IMR-90 (cell line): ENCODE data around the gene ALS2CL. TPM values are rescaled to one million over a fixed set of nuclear protein-coding genes. Genes with fewer than 3 reads are reported as not detected.

ENCODE experiments used
- ATAC-seq: fragments of 200-7000 bp; cut with Tn5 transposase; 2 replicates; pipeline ENCODE4 v1.9.1; 2020; ENCODE audit warnings: low read depth, mild to moderate bottlenecking, moderate library complexity
- BruUV-seq: library from RNA; stranded (reverse); fragments of 400-500 nt; replicated peaks from 2 replicates; lab custom pipeline; 2021; lab: Mats Ljungman, UMichigan
- CTCF ChIA-PET: fragments of 300-600 bp; formaldehyde crosslinking; extraction: SDS; loops from one replicate; lab custom pipeline; 2021; ENCODE audit warnings: antibody characterized with exemption; lab: Yijun Ruan, JAX
- POLR2A ChIA-PET: fragments of 300-600 bp; sonication (Branson Sonifier 250); formaldehyde crosslinking; loops from one replicate; lab custom pipeline; 2022; ENCODE audit warnings: antibody characterized with exemption; ENCODE audit not compliant: unreplicated experiment; lab: Charles Lee
- DNase-seq: peaks from one replicate; pipeline ENCODE4 v3.0.0; 2013
- H2AFZ ChIP-seq: replicated peaks from 2 replicates; pipeline ENCODE3; 2013; ENCODE audit warnings: low read length, mild to moderate bottlenecking; ENCODE audit not compliant: poor library complexity
- H2AK5ac ChIP-seq: 2 replicates; pipeline ENCODE4 v1.6.1; 2013; ENCODE audit warnings: low read depth, low read length, inconsistent platforms
- H2AK9ac ChIP-seq: replicated peaks from 2 replicates; pipeline ENCODE3; 2013; ENCODE audit warnings: mild to moderate bottlenecking, low read depth, low read length, moderate library complexity; ENCODE audit not compliant: poor library complexity
- H2BK120ac ChIP-seq: 2 replicates; pipeline ENCODE4 v1.6.1; 2013; ENCODE audit warnings: low read depth, low read length, inconsistent platforms
- H2BK15ac ChIP-seq: 3 replicates; pipeline ENCODE4 v1.6.1; 2013; ENCODE audit warnings: low read depth, low read length, inconsistent platforms
- H2BK20ac ChIP-seq: 2 replicates; pipeline ENCODE4 v1.6.1; 2013; ENCODE audit warnings: low read depth, mild to moderate bottlenecking, inconsistent platforms, low read length, moderate library complexity
- H2BK5ac ChIP-seq: 2 replicates; pipeline ENCODE4 v1.6.1; 2013; ENCODE audit warnings: mild to moderate bottlenecking, low read depth, low read length, inconsistent platforms; ENCODE audit not compliant: poor library complexity, severe bottlenecking
- H3K14ac ChIP-seq: replicated peaks from 2 replicates; pipeline ENCODE4 v1.6.1; 2013; ENCODE audit warnings: low read depth, low read length, inconsistent platforms
- H3K18ac ChIP-seq: 2 replicates; pipeline ENCODE4 v1.6.1; 2013; ENCODE audit warnings: low read depth, low read length, control low read depth
- H3K23ac ChIP-seq: 2 replicates; pipeline ENCODE4 v1.6.1; 2013; ENCODE audit warnings: low read depth, low read length, inconsistent platforms
- H3K27ac ChIP-seq: 2 replicates; pipeline ENCODE4 v1.5.1; 2013; ENCODE audit warnings: mild to moderate bottlenecking, control low read depth, low read length; ENCODE audit not compliant: insufficient read depth
- H3K27me3 ChIP-seq: 2 replicates; pipeline ENCODE4 v1.6.1; 2013; ENCODE audit warnings: low read length; ENCODE audit not compliant: control insufficient read depth, insufficient read depth
- H3K36me3 ChIP-seq: 2 replicates; pipeline ENCODE4 v1.6.1; 2013; ENCODE audit warnings: low read length, mixed read lengths; ENCODE audit not compliant: control insufficient read depth, insufficient read depth
- H3K4ac ChIP-seq: 2 replicates; pipeline ENCODE4 v1.6.1; 2013; ENCODE audit warnings: low read depth, low read length, inconsistent platforms
- H3K4me1 ChIP-seq: 2 replicates; pipeline ENCODE4 v1.6.1; 2013; ENCODE audit warnings: low read length, mixed read lengths; ENCODE audit not compliant: control insufficient read depth, insufficient read depth
- H3K4me2 ChIP-seq: 2 replicates; pipeline ENCODE4 v1.6.1; 2013; ENCODE audit warnings: low read depth, mild to moderate bottlenecking, control low read depth, low read length, moderate library complexity
- H3K4me3 ChIP-seq: 2 replicates; pipeline ENCODE4 v1.5.1; 2013; ENCODE audit warnings: low read depth, mild to moderate bottlenecking, control low read depth, low read length, moderate library complexity; ENCODE audit not compliant: insufficient read depth
- H3K56ac ChIP-seq: 2 replicates; pipeline ENCODE4 v1.6.1; 2013; ENCODE audit warnings: low read length, inconsistent platforms; ENCODE audit not compliant: insufficient read depth; ENCODE audit errors: extremely low read depth
- H3K79me1 ChIP-seq, 2 experiments: 2 replicates each; pipeline ENCODE4 v1.6.1; 2013; ENCODE audit warnings: low read length in 2 of 2, inconsistent platforms in 1 of 2, low read depth in 1 of 2
- H3K9ac ChIP-seq: 2 replicates; pipeline ENCODE4 v1.6.1; 2013; ENCODE audit warnings: low read depth, low read length, control low read depth
- H3K9me1 ChIP-seq: 2 replicates; pipeline ENCODE4 v1.6.1; 2013; ENCODE audit warnings: low read length, inconsistent platforms; ENCODE audit not compliant: insufficient read depth
- H3K9me3 ChIP-seq: 2 replicates; pipeline ENCODE4 v1.6.1; 2013; ENCODE audit warnings: low read length; ENCODE audit not compliant: control insufficient read depth, insufficient read depth
- H4K20me1 ChIP-seq: 2 replicates; pipeline ENCODE4 v1.6.1; 2013; ENCODE audit warnings: low read length, inconsistent platforms; ENCODE audit not compliant: insufficient read depth
- H4K5ac ChIP-seq: 2 replicates; pipeline ENCODE4 v1.6.1; 2013; ENCODE audit warnings: mild to moderate bottlenecking, low read depth, low read length, control low read depth
- H4K8ac ChIP-seq, 2 experiments: 2 replicates each; pipeline ENCODE4 v1.6.1; 2013; ENCODE audit warnings: low read depth in 2 of 2, low read length in 2 of 2, control low read depth in 1 of 2, inconsistent platforms in 1 of 2
- H4K91ac ChIP-seq: 2 replicates; pipeline ENCODE4 v1.6.1; 2013; ENCODE audit warnings: low read depth, low read length, inconsistent platforms; ENCODE audit not compliant: insufficient read depth
- BHLHE40 ChIP-seq: fragments of 150-350 bp; IDR thresholded peaks from 2 replicates; pipeline ENCODE4 v1.6.1; 2016; ENCODE audit warnings: mild to moderate bottlenecking, low read depth, low read length
- FOS ChIP-seq: fragments of 150-350 bp; IDR thresholded peaks from 2 replicates; pipeline ENCODE4 v1.6.1; 2016; ENCODE audit warnings: low read depth, low read length
- MAFK ChIP-seq: IDR thresholded peaks from 2 replicates; pipeline ENCODE4 v1.6.1; 2012; ENCODE audit warnings: low read depth, low read length, improper control_type of control experiment
- MAZ ChIP-seq: IDR thresholded peaks from 2 replicates; pipeline ENCODE4 v1.6.1; 2012; ENCODE audit warnings: low read depth, mild to moderate bottlenecking, low read length, improper control_type of control experiment, moderate library complexity, borderline replicate concordance
- NFE2L2 ChIP-seq: fragments of 150-350 bp; IDR thresholded peaks from 2 replicates; pipeline ENCODE4 v1.6.1; 2016; ENCODE audit warnings: low read depth, mild to moderate bottlenecking, low read length
- POLR2A ChIP-seq: IDR thresholded peaks from 2 replicates; pipeline ENCODE4 v1.6.1; 2012; ENCODE audit warnings: mild to moderate bottlenecking, low read depth, low read length
- RCOR1 ChIP-seq: IDR thresholded peaks from 2 replicates; pipeline ENCODE4 v1.6.1; 2012; ENCODE audit warnings: mild to moderate bottlenecking, low read length, improper control_type of control experiment; ENCODE audit not compliant: insufficient replicate concordance
- RFX5 ChIP-seq: IDR thresholded peaks from 2 replicates; pipeline ENCODE4 v1.8.0; 2012; ENCODE audit warnings: low read depth, mild to moderate bottlenecking, low read length, moderate library complexity
- SMC3 ChIP-seq: fragments of 150-350 bp; IDR thresholded peaks from 2 replicates; pipeline ENCODE4 v1.6.1; 2016; ENCODE audit warnings: low read depth, mild to moderate bottlenecking, antibody characterized with exemption, low read length, moderate library complexity
- WGBS, 2 experiments: methylation state at CpG; one replicate each; pipeline versions ENCODE4 v1.1.5 to v1.1.7; 2013; ENCODE audit warnings: missing lambda C conversion rate in 2 of 2; ENCODE audit not compliant: insufficient read length in 1 of 2; ENCODE audit errors: extremely low coverage in 2 of 2; 5-methylcytosine and 5-hydroxymethylcytosine counted together
- dilution Hi-C: fragments of 300-500 bp; cut with HindIII; formaldehyde crosslinking; loops from one replicate; pipeline ENCODE4 v1.14.3; 2018; ENCODE audit warnings: low sequenced_read_pairs; ENCODE audit not compliant: unreplicated experiment
- in situ Hi-C: fragments of 300-500 bp; cut with MboI; formaldehyde crosslinking; loops from 3 replicates; pipeline ENCODE4 v1.14.3; 2019; ENCODE audit warnings: low sequenced_read_pairs, inconsistent platforms, mixed read lengths
- intact Hi-C: fragments of 100-400 bp; cut with micrococcal nuclease; formaldehyde crosslinking; loops from 2 replicates; pipeline ENCODE4 v1.10.0; 2022
- polyA plus RNA-seq, 3 experiments: library from polyadenylated mRNA; depleted of rRNA; stranded (reverse); fragments of >200 nt; gene quantifications; 2 replicates each; pipeline ENCODE4 v1.2.3, GENCODE V29; 2012; ENCODE audit warnings: low replicate concordance in 1 of 3
- total RNA-seq: library from RNA; depleted of rRNA; stranded (reverse); fragments of >200 nt; gene quantifications from 2 replicates; pipeline ENCODE4 v1.2.3, GENCODE V29; 2012
- TF ChIP-seq, protein P1 (sequence below): fragments of 150-350 bp; IDR thresholded peaks from 2 replicates; pipeline ENCODE4 v1.6.1; 2017; ENCODE audit warnings: mild to moderate bottlenecking, antibody characterized with exemption, low read length, low read depth
- TF ChIP-seq, protein P2 (sequence below): fragments of 150-350 bp; IDR thresholded peaks from 2 replicates; pipeline ENCODE4 v1.6.1; 2016; ENCODE audit warnings: low read depth, mild to moderate bottlenecking, low read length, moderate library complexity, borderline replicate concordance
- TF ChIP-seq, protein P3 (sequence below): conservative IDR thresholded peaks from 2 replicates; pipeline ENCODE4 v1.5.1; 2012; ENCODE audit warnings: mild to moderate bottlenecking, low read depth, low read length, improper control_type of control experiment

Gene ALS2CL
- total and polyA plus RNA-seq, 2 of the 4 experiments (the other 2 are of a cell fraction): 2.2 to 4.8 TPM

DNA sequence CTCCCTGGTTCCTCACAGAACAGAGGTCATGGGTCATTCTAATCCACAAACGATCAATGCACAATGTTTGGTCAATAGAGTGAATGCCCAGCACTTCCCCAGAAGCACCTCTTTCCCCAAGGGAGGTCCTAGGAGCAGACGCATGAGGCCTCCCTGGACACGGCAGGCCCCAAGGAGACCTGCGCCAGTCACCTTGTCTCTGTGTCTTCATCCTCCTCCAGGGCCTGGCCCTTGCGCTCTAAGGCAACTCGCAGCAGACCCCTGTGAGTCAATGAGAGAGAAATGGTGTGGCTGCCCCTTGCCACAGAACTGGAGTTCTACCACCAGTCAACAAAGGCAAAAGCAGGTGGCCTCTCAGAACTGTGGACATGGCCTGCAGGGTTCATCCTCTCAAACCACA, 18.1 kb downstream of the ALS2CL start:
- no peak overlapping the region for H4K8ac ChIP-seq
- in situ Hi-C loops: no loop called here
- no peak for TF ChIP-seq FOS
- TF ChIP-seq, protein P1, sequence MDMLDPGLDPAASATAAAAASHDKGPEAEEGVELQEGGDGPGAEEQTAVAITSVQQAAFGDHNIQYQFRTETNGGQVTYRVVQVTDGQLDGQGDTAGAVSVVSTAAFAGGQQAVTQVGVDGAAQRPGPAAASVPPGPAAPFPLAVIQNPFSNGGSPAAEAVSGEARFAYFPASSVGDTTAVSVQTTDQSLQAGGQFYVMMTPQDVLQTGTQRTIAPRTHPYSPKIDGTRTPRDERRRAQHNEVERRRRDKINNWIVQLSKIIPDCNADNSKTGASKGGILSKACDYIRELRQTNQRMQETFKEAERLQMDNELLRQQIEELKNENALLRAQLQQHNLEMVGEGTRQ: no peak
- TF ChIP-seq, protein P2, sequence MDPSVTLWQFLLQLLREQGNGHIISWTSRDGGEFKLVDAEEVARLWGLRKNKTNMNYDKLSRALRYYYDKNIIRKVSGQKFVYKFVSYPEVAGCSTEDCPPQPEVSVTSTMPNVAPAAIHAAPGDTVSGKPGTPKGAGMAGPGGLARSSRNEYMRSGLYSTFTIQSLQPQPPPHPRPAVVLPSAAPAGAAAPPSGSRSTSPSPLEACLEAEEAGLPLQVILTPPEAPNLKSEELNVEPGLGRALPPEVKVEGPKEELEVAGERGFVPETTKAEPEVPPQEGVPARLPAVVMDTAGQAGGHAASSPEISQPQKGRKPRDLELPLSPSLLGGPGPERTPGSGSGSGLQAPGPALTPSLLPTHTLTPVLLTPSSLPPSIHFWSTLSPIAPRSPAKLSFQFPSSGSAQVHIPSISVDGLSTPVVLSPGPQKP: no peak
- TF ChIP-seq, protein P3, sequence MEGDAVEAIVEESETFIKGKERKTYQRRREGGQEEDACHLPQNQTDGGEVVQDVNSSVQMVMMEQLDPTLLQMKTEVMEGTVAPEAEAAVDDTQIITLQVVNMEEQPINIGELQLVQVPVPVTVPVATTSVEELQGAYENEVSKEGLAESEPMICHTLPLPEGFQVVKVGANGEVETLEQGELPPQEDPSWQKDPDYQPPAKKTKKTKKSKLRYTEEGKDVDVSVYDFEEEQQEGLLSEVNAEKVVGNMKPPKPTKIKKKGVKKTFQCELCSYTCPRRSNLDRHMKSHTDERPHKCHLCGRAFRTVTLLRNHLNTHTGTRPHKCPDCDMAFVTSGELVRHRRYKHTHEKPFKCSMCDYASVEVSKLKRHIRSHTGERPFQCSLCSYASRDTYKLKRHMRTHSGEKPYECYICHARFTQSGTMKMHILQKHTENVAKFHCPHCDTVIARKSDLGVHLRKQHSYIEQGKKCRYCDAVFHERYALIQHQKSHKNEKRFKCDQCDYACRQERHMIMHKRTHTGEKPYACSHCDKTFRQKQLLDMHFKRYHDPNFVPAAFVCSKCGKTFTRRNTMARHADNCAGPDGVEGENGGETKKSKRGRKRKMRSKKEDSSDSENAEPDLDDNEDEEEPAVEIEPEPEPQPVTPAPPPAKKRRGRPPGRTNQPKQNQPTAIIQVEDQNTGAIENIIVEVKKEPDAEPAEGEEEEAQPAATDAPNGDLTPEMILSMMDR: no peak
- no peak for TF ChIP-seq SMC3
- no peak for TF ChIP-seq POLR2A
- no peak for TF ChIP-seq MAZ
- no peak for TF ChIP-seq RCOR1
- TF ChIP-seq NFE2L2: no peak
- TF ChIP-seq BHLHE40: no peak
- TF ChIP-seq MAFK: no peak
- TF ChIP-seq RFX5: no peak
- no peak overlapping the region for H2BK20ac ChIP-seq
- peaks cover 5% of the 10 kb centered on the region; the same call in 1 of the 2 replicates for H3K36me3 ChIP-seq
- H3K4ac ChIP-seq: no peak overlapping the region
- no peak overlapping the region for H2AK5ac ChIP-seq
- ATAC-seq (no peak), DNase-seq (no peak)
- H2AFZ ChIP-seq: no peak overlapping the region
- ChIA-PET POLR2A (no interaction called here), CTCF (no interaction called here)
- H3K79me1 ChIP-seq: no peaks in the 10 kb centered on the region
- no peak overlapping the region for H3K14ac ChIP-seq
- no peaks in the 10 kb centered on the region for H3K9me3 ChIP-seq
- H3K4me1 ChIP-seq: peaks cover 2% of the 10 kb centered on the region; the same call in 1 of the 2 replicates
- H3K56ac ChIP-seq: no peak overlapping the region
- H2BK15ac ChIP-seq: no peak overlapping the region
- no peaks in the 10 kb centered on the region for H3K27me3 ChIP-seq
- no TSS peak for BruUV-seq
- H3K9ac ChIP-seq: no peak overlapping the region
- H3K9me1 ChIP-seq: peaks cover 5% of the 10 kb centered on the region; the same call in 1 of the 2 replicates
- H2AK9ac ChIP-seq: no peak overlapping the region
- no peak overlapping the region for H3K27ac ChIP-seq
- no peak overlapping the region for H2BK5ac ChIP-seq
- dilution Hi-C loops: no loop called here
- WGBS, 2 experiments: 86% methylated on average over 4 of the region's 6 CpGs; no CpG with 5 or more reads in 1 of the 2 experiments
- no peak overlapping the region for H4K91ac ChIP-seq
- no peak overlapping the region for H3K23ac ChIP-seq
- no peak overlapping the region for H3K18ac ChIP-seq
- intact Hi-C loops: no loop called here
- H2BK120ac ChIP-seq: no peak overlapping the region
- no peak overlapping the region for H3K4me2 ChIP-seq
- no peak overlapping the region for H3K4me3 ChIP-seq
- H4K5ac ChIP-seq: no peak overlapping the region
- H4K20me1 ChIP-seq: no peaks in the 10 kb centered on the region
